GM12874 (cell line): ENCODE data around the gene SNAPC1.

Source experiments
- TF ChIP-seq, protein P1 (sequence below): IDR thresholded peaks from 2 replicates; pipeline ENCODE4 v1.5.1; 2011; ENCODE audit warnings: low read depth, mild to moderate bottlenecking, control low read depth, low read length, moderate library complexity; ENCODE audit not compliant: insufficient read depth

The SNAPC1 gene

DNA sequence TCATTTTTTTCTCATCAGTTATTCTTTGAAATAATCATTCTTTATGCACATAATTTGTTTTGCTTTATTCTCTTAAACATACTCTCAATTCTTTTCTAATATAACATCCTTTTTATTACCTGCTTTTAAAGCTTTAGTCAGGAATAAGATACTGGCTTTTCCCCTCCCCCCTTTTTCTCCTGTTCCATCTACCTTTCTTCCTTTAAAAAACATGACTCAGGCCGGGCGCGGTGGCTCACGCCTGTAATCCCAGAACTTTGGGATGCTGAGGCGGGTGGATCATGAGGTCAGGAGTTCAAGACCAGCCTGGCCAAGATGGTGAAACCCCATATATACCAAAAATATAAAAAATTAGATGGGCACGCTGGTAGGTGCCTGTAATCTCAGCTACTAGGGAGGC, 41.5 kb upstream of the SNAPC1 start:
- TF ChIP-seq, protein P1, sequence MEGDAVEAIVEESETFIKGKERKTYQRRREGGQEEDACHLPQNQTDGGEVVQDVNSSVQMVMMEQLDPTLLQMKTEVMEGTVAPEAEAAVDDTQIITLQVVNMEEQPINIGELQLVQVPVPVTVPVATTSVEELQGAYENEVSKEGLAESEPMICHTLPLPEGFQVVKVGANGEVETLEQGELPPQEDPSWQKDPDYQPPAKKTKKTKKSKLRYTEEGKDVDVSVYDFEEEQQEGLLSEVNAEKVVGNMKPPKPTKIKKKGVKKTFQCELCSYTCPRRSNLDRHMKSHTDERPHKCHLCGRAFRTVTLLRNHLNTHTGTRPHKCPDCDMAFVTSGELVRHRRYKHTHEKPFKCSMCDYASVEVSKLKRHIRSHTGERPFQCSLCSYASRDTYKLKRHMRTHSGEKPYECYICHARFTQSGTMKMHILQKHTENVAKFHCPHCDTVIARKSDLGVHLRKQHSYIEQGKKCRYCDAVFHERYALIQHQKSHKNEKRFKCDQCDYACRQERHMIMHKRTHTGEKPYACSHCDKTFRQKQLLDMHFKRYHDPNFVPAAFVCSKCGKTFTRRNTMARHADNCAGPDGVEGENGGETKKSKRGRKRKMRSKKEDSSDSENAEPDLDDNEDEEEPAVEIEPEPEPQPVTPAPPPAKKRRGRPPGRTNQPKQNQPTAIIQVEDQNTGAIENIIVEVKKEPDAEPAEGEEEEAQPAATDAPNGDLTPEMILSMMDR: no peak

DNA sequence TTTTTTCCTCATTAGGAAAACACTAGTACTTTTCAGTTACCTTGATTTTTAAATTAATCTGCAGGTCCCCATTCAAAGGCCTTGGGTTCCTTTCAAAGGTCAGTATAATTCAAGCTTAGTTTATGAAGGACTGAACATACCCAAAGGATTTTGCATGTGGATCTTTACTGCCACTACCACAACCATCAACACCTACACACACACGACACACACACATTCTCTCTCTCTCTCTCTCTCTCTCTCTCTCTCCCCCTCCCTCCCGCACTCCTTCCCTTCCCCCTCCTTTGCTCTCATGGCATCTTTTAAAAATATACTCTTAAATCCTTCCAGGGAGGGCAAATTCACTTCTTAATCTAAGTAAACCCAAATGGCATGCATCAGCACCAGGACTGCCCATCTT, 38.1 kb upstream of the SNAPC1 start:
- TF ChIP-seq, protein P1: no peak

DNA sequence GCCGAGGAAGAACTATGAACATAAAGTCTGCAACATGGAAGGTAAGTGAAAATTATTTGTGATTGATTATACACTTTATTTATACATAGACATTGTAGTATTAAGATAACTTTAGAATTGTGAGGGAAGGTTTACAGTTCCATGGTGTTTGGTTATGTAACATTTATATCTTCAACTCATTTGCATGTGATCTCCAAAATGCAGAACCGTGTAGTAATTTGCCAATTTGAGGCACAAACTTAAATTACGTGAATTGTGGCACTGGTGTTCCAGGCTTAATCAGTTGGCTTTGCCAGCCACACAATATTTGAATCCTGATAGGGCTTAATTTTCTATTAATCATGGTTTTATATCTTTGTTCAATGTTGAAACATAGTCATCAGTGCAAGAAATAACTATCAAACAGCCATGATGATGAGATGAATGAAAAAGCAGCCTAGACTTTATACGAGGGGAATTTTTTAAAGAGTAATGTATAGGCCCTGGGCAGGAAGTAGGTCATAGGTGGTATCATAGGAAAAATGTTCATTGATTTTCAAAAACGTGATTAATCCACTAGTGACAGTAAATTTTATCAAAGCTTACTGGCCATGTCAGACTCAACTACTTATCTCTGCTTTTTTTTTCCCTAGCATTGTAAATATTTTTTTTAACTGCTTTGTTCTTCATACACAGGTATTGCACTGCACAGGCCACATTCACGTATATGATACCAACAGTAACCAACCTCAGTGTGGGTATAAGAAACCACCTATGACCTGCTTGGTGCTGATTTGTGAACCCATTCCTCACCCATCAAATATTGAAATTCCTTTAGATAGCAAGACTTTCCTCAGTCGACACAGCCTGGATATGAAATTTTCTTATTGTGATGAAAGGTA, 35.2 kb upstream of the SNAPC1 start:
- TF ChIP-seq, protein P1: no peak

DNA sequence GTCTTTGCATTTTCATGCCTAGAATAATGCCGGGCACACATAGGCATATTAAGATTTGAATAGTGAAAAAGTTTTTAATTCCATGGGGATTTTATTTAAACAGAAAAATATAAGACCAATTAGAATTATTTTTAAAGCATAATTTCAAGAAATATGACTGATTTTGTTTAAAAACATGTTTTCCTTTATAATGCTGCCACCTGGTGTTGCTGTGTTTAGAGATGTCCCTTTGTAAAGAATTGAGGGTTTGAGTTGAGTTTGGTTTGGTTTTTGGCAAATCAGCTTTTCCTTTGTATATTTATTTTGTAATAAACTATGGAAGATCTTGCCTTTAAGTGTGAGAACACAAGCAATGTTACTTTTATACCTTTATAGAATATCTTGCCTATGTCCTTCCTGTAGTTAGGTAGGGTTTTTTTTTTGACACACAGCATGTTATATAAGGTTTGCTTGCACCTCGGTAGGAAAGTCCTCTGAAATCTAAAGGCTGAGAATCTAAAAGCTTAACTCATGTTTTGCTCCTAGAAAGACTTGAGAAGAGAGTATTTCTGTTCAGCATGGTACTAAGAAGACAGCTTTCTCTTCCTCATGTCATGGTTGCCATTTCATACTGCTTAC, 31.4 kb upstream of the SNAPC1 start:
- TF ChIP-seq, protein P1: no peak

DNA sequence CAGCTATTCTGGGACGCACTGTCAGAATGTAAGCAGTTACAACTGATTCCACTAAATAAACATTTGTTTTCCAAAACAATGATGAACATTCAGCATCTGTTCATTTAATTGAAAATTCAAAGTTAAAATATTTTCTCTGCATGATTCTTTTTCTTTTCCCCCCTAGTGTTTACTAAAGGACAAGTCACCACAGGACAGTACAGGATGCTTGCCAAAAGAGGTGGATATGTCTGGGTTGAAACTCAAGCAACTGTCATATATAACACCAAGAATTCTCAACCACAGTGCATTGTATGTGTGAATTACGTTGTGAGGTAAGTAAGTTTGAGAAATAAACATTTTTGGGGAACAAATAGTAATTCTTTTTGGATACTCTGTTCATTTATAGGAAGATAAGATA, 28.2 kb upstream of the SNAPC1 start:
- TF ChIP-seq, protein P1: no peak

DNA sequence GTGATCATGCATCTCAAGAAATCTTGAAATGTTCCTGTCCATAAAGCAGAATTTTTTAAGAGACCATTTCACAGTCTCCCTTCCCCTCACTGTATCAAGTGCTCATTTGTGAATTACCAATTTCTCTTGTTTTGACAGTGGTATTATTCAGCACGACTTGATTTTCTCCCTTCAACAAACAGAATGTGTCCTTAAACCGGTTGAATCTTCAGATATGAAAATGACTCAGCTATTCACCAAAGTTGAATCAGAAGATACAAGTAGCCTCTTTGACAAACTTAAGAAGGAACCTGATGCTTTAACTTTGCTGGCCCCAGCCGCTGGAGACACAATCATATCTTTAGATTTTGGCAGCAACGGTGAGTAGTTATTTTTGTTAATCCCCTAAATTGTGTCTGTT, 25.5 kb upstream of the SNAPC1 start:
- TF ChIP-seq, protein P1: no peak

DNA sequence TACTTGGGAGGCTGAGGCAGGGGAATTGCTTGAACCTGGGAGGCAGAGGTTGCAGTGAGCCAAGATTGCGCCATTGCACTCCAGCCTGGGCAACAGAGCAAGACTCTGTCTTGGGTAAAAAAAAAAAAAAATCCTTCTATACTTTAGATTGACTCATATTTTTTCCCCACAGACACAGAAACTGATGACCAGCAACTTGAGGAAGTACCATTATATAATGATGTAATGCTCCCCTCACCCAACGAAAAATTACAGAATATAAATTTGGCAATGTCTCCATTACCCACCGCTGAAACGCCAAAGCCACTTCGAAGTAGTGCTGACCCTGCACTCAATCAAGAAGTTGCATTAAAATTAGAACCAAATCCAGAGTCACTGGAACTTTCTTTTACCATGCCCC, 24.3 kb upstream of the SNAPC1 start:
- TF ChIP-seq, protein P1: no peak
